Stimulated activated CD8-positive, alpha-beta memory T cell treated with anti-CD3 and anti-CD28 coated beads, Interleukin-4, amount 100 ng/mL, for 48 hours (primary cell): ENCODE results near the gene NACAD.
"Not testable (repeated sequence)": the region's sequence is repeated elsewhere in the genome, so short reads cannot be mapped to it uniquely, and the experiment has no call there.

Experiments
- DNase-seq: peaks from one replicate; pipeline ENCODE4 v3.0.0-alpha.2; 2020

Gene NACAD

GRCh38 chr7:45088821-45089340, at the start of gene NACAD:
TSS of gene NACAD (minus strand) at chr7:45088969. CDS start at chr7:45088894, 75 bp downstream.
- DNase-seq: no peak

- peak; percentile 74 for DNase-seq
These were observed 47.6 kb upstream of the NACAD start for GRCh38 chr7:45136106-45137060.

GRCh38 chr7:45133877-45134276, 45.1 kb upstream of the NACAD start:
- no peak for DNase-seq

- no peak for DNase-seq
These were observed 44.6 kb upstream of the NACAD start for GRCh38 chr7:45133352-45133751.

GRCh38 chr7:45132708-45133320, 44.0 kb upstream of the NACAD start:
- DNase-seq: no peak

GRCh38 chr7:45131891-45132290, 43.1 kb upstream of the NACAD start:
- DNase-seq: no peak

GRCh38 chr7:45130910-45131309, 42.1 kb upstream of the NACAD start:
- no peak for DNase-seq

- DNase-seq: no peak
These were observed 41.1 kb upstream of the NACAD start for GRCh38 chr7:45129906-45130305.

GRCh38 chr7:45129181-45129800, 40.5 kb upstream of the NACAD start:
- DNase-seq: no peak

- no peak for DNase-seq
These were observed 38.2 kb upstream of the NACAD start for GRCh38 chr7:45126920-45127319.

- DNase-seq: no peak
These were observed 37.4 kb upstream of the NACAD start for GRCh38 chr7:45126201-45126600.

GRCh38 chr7:45125193-45125904, 36.6 kb upstream of the NACAD start:
- no peak for DNase-seq

- DNase-seq: no peak
These were observed 35.3 kb upstream of the NACAD start for GRCh38 chr7:45123913-45124710.

GRCh38 chr7:45122975-45123860, 34.4 kb upstream of the NACAD start:
- no peak for DNase-seq

GRCh38 chr7:45119550-45119949, 30.8 kb upstream of the NACAD start:
- no peak for DNase-seq

- DNase-seq: no peak
These were observed 30.1 kb upstream of the NACAD start for GRCh38 chr7:45118889-45119331.

- DNase-seq: no peak
These were observed 29.5 kb upstream of the NACAD start for GRCh38 chr7:45118292-45118691.

GRCh38 chr7:45117582-45117981, 28.8 kb upstream of the NACAD start:
- no peak for DNase-seq

- no peak for DNase-seq
These were observed 27.3 kb upstream of the NACAD start for GRCh38 chr7:45116048-45116447.

GRCh38 chr7:45114926-45115325, 26.2 kb upstream of the NACAD start:
- DNase-seq: no peak

GRCh38 chr7:45114257-45114656, 25.5 kb upstream of the NACAD start:
- not testable (repeated sequence) for DNase-seq
